GM18505 (cell line): ENCODE measurements around the gene ARPC5L.
"Not testable (repeated sequence)": the region's sequence is repeated elsewhere in the genome, so short reads cannot be mapped to it uniquely, and the experiment has no call there.

ENCODE experiments used
- ATAC-seq: cut with Tn5 transposase; IDR thresholded peaks from one replicate; pipeline ENCODE4 v1.9.1; 2021; ENCODE audit not compliant: unreplicated experiment
- POLR2A ChIP-seq: IDR thresholded peaks from 4 replicates; pipeline ENCODE4 v1.6.1; 2011; ENCODE audit warnings: borderline replicate concordance; ENCODE audit not compliant: insufficient read depth, insufficient read length; ENCODE audit errors: extremely low read depth

Gene ARPC5L

DNA sequence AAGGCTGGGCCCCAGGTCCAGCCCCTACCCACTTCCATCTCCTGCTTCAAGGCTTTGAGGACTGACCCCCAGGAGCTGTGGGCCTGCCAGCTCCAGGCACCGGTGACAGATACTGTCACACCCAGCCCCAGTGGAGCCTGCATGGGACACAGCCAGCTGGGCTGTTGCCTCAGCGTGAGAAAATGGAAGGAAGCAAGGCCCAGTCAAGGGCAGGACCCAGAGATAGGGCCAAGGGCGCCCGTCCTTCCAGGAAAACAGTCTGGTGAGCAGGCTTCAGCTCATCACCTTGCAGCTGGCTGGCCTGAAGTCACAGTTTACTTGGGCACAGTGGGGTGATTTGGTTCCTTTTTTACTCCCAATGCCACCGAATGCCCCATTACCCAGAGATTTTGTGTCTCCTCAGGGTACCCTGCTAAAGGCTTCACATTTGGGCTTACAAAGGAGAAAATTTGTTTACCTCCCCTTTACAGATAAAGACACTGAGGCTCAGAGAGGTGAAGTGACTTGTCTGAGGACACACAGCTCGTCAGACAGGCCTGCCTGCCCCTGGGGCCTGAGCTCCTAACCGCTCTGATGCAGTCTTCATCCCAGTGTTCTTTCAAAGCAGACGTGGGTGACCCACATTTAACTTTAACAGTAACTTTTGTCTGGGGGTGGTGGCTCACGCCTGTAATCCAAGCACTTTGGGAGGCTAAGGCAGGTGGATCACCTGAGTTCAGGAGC is 30.1 kb upstream of the ARPC5L start:
- TF ChIP-seq POLR2A, result no peak
- ATAC-seq, result no peak

GRCh38 chr9:124834591-124834990 is 27.3 kb upstream of the ARPC5L start:
- no peak for ATAC-seq
- TF ChIP-seq POLR2A, result no peak

GRCh38 chr9:124835026-124835557 is 26.8 kb upstream of the ARPC5L start:
- TF ChIP-seq POLR2A, result no peak
- ATAC-seq, result no peak

- not testable (repeated sequence) for ATAC-seq
Observed at GRCh38 chr9:124838132-124838531, 23.8 kb upstream of the ARPC5L start.

DNA sequence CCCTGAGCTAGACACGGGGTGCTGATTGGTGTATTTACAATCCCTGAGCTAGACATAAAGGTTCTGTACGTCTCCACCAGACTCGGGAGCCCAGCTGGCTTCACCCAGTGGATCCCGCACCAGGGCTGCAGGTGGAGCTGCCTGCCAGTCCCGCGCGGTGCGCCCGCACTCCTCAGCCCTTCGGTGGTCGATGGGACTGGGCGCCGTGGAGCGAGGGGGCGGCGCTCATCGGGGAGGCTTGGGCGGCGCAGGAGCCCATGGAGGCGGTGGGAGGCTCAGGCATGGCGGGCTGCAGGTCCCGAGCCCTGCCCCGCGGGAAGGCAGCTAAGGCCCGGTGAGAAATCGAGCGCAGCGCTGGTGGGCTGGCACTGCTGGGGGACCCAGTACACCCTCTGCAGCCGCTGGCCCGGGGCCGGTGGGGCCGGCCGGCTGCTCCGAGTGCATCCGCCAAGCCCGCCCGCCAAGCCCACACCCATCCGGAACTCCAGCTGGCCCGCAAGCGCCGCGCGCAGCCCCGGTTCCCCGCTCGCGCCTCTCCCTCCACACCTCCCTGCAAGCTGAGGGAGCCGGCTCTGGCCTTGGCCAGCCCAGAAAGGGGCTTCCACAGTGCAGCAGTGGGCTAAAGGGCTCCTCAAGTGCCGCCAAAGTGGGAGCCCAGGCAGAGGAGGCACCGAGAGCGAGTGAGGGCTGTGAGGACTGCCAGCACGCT is 23.2 kb upstream of the ARPC5L start:
- ATAC-seq, result not testable (repeated sequence)

DNA sequence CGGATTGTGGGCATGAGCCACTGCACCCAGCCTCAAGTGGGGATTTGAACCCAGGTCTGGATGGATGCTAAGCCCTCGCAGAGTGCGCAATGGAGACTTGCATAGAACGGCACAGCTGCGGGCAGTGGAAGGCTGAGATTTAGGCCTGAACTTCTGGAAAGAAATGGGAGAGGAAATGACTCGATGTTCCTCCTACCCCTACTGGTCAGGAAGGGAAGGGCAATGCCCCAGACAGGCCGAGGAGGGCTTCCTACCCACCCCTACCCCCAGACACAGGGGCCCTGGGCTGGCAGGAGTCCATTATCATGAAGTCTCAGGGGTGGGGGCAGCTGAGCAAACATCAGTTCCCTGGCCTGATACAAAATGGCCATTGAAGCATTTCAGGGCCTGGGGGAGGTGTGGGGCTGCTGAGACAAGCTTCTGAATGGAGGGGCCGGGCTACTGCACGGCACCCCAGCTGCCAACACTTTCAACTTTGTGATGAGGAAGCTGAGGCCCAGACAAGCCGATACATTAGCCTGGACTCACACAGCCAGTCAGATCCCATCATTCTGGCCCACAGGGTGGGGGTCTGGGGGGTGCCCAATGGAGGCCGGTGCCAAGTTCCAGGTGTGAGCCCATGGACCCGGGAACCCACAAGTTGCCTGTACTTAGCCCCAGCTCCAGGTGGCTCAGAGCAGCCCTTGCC is 22.2 kb upstream of the ARPC5L start:
- no peak for TF ChIP-seq POLR2A
- no peak for ATAC-seq

DNA sequence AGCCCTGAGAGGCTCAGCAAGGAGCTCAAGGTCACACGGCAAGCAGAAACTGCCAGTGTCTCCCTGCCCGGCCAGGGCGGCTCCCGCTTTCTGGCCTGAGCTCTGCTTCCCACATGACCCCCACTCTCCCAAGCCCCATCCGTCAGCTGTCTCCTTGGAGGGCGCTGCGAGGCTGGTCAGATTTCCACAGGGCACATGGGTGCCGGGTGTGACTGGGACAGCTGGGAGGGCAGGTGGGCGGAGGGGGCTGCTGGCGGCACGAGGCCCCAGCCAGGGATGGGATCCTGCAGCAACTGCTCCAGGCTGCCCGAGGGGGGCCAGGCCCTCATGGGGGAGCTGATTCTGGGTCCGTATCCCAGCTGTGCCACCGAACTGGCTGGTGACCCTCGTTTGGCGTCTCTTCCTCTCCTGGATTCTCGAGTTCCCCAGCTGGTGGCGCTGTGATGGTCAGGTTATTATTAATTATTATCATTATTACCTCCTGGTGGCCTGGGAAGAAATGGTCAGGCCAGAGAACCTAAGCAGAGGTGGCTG is 21.6 kb upstream of the ARPC5L start:
- ATAC-seq, result no peak
- TF ChIP-seq POLR2A, result no peak

DNA sequence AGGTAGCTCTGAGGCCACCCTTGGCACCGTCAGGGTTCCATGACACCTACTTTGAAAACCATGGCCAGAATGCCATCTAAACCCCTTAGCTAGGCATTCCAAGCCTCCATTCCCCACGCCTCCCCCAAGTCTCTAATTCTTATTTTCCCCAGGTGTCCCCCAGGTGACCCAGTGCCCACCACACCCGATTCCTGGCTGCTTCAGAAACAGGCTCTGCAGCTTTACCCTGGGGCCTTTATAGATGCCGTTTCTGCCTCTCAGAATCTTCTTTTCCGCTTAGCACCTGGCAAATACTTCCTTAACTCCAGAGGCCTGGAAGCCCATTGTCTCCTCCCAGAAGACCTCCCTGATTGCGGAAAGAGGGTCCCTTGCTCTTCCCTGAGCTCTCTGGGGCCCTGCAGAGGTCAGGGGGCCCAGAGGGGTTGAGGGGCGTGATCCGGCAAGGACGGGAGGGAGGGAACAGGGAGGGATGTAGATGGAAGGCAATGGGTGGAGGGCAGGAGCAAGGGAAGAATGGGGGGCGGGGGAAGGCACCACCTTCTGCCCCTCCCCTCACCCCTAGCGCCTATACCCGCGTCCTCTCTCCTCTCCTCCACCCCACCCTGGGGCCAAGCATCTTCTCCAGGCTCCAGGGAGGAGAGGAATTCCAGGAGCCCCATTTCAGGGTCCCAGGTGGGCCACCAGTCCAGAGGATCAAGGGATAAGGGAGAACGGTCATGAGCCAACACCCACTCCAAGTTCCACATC is 20.7 kb upstream of the ARPC5L start:
- TF ChIP-seq POLR2A, result no peak
- no peak for ATAC-seq

GRCh38 chr9:124843456-124844034 is 18.4 kb upstream of the ARPC5L start:
- TF ChIP-seq POLR2A, result no peak
- no peak for ATAC-seq

DNA sequence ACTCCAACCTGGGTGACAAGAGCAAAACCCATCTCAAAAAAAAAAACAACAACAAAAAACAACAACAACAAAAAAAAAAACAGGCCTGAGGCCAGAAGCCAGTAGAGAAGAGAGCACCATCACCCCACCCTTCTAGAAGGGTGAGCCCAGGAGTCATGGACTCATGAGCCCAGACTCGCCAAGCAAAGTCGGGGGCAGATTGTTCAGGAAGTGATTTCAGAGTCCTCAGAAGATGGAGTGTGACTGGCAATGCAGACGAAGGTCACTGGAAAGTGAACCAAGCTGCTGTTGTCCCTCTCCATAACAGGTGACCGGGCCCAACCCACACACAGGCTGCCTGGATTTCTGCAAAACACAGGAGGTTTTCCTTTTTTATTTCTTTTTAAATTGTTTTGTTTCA is 17.6 kb upstream of the ARPC5L start:
- ATAC-seq, result no peak
- no peak for TF ChIP-seq POLR2A

GRCh38 chr9:124846467-124846866 is 15.5 kb upstream of the ARPC5L start:
- not testable (repeated sequence) for ATAC-seq

DNA sequence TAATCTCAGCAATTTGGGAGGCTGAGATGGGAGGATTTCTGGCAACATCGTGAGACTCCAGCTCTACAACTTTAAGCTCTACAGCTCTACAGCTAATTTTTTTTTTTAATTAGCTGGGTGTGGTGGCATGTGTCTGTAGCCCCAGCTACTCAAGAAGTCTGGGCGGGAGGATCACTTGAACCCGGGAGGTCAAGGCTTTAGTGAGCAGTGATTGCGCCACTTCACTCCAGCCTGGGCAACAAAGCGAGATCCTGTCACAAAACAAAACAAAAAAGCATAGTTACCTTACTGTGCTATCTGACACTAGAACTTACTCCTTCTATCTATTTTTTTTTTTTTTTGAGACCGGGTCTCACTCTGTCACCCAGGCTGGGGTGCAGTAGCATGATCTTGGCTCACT is 15.0 kb upstream of the ARPC5L start:
- no peak for ATAC-seq
- TF ChIP-seq POLR2A, result no peak

DNA sequence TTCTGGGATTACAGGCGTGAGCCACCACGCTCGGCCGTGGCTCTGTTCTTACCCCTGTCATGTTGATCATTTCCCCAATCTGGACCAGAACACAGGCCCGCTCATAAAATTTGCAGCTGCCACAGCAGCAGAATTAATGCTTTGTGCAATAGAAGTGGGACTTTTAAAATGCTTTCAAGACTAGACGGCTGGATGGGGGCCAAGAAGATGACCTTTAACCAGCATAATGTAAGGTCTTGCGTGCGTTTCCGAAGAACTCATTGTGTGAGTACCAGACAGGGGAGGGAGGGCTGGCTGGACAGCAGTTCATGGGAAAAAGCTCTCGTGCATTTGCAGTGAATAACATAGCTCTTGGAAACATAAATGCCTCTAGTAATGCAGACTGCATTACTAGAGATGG is 12.1 kb upstream of the ARPC5L start:
- ATAC-seq, result no peak
- no peak for TF ChIP-seq POLR2A
